Mononuclear cell (primary cell): ENCODE data around the gene BBX. TPM values are rescaled to one million over a fixed set of nuclear protein-coding genes. Genes with fewer than 3 reads are reported as not detected.
"Not testable (repeated sequence)": the region's sequence is repeated elsewhere in the genome, so short reads cannot be mapped to it uniquely, and the experiment has no call there.

ENCODE experiments used
- H3K27me3 ChIP-seq: 2 replicates; pipeline ENCODE4 v1.6.0; 2011; ENCODE audit warnings: low read length, control low read depth; ENCODE audit not compliant: insufficient read depth
- H3K4me1 ChIP-seq: 2 replicates; pipeline ENCODE4 v1.5.1; 2011; ENCODE audit warnings: mild to moderate bottlenecking, low read length, control low read depth; ENCODE audit not compliant: insufficient read depth
- H3K4me3 ChIP-seq: 2 replicates; pipeline ENCODE4 v1.5.1; 2011; ENCODE audit warnings: mild to moderate bottlenecking, low read length, moderate library complexity
- H3K9me3 ChIP-seq: 2 replicates; pipeline ENCODE4 v1.5.1; 2011; ENCODE audit warnings: low read depth, mild to moderate bottlenecking, control low read depth, low read length
- total RNA-seq: library from RNA; depleted of rRNA; stranded (reverse); fragments of >200 nt; gene quantifications from one replicate; pipeline ENCODE4 v1.2.3, GENCODE V29; 2012

The BBX gene
- total RNA-seq, 1 donor = 126 TPM

DNA sequence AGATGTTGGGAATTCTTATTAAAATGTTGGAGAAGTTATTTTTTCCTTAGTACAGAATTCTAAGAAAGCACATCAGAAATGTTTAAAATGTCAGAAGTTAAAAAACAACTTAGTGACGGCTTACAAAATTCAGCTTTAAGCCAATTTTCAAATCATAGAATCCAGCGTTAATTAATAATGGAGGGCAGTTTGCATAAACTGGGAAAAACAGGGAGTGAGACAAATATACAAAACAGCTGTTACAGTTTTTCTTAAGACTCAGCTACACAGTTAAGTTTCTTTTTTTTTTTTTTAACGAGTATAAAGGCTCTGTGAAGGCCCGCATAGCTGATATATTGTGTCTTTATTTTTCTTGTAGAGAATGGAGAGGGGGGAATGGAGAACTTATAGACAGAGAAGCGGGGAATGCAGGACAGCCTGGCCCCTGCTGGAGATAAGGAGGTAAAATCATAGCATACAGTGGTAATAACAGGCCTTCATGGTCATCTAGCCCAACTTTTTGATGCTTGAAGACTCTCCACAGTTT is 164.4 kb downstream of the BBX start:
- H3K27me3 ChIP-seq = no peaks in the 10 kb centered on the region
- no peaks in the 10 kb centered on the region for H3K9me3 ChIP-seq
- no peak overlapping the region for H3K4me3 ChIP-seq
- peaks cover 8% of the 10 kb centered on the region for H3K4me1 ChIP-seq

DNA sequence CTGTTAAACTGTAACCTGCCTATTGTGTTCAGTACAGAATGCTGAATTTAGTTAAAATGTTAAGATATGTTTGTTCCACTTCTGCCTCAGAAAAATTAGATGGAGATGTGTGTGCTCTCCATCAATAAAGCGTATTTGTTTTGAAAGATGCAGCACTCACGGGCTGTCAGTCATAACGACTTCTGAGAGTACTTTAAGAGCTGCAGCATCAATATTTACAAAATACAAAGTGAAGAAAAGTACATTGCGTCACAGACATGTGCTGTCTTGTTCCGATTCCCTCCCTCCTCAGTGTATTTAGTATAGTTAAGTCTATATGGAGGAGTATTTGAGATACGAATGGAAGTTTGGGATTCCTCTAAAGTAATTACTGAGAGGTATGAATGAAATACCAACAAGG is 166.6 kb downstream of the BBX start:
- no peaks in the 10 kb centered on the region for H3K27me3 ChIP-seq
- no peaks in the 10 kb centered on the region for H3K9me3 ChIP-seq
- H3K4me3 ChIP-seq = no peak overlapping the region
- peaks cover 6% of the 10 kb centered on the region for H3K4me1 ChIP-seq

DNA sequence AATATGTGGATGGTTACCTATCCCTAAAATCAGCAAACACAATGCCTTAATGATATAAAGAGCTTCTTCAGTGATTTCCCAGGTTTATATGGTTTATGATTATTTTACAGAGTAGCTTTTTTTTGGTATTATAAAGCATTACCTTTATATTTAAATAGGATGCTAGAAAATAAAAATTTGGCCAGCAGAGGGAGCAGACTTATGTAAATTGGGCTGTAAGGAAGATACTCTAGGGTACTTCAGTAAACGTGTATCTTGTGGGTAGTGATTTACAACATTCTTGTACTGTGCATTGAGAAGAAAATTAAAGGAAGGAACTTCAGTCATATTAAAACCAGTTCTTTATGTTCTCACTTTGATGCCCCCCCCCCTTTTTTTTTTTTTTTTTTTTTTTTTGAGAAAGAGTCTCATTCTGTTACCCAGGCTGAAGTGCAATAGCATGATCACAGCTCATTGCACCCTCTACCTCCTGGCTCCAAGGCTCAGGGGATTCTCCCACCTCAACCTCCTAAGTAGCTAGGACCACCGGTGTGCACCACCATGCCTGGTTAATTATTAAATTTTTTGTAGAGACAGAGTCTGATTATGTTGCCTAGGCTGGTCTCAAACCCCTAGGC is 167.9 kb downstream of the BBX start:
- H3K4me3 ChIP-seq = no peak overlapping the region
- H3K4me1 ChIP-seq = no peaks in the 10 kb centered on the region
- no peaks in the 10 kb centered on the region for H3K27me3 ChIP-seq
- no peaks in the 10 kb centered on the region for H3K9me3 ChIP-seq

DNA sequence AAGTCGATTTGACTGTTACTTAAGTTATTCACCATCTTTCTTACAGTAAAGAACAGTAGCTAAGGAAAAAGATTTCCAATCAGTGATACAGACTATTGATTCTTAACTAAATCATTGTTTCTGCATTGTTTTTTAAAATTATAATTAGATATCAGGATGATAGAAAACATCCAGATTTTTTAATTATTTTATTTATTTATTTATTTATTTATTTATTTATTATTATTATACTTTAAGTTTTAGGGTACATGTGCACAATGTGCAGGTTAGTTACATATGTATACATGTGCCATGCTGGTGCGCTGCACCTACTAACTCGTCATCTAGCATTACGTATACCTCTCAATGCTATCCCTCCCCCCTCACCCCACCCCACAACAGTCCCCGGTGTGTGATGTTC is 169.2 kb downstream of the BBX start:
- H3K4me3 ChIP-seq, H3K9me3 ChIP-seq: not testable (repeated sequence)

DNA sequence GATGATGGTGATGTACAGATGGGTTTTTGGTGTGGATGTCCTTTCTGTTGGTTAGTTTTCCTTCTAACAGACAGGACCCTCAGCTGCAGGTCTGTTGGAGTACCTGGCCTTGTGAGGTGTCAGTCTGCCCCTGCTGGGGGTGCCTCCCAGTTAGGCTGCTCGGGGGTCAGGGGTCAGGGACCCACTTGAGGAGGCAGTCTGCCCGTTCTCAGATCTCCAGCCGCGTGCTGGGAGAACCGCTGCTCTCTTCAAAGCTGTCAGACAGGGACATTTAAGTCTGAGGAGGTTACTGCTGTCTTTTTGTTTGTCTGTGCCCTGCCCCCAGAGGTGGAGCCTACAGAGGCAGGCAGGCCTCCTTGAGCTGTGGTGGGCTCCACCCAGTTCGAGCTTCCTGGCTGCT is 174.6 kb downstream of the BBX start:
- H3K9me3 ChIP-seq, H3K4me3 ChIP-seq, H3K4me1 ChIP-seq, H3K27me3 ChIP-seq: not testable (repeated sequence)

More for the DNA sequence above, 169.2 kb downstream of the BBX start:
- H3K27me3 ChIP-seq, H3K4me1 ChIP-seq: not testable (repeated sequence)

DNA sequence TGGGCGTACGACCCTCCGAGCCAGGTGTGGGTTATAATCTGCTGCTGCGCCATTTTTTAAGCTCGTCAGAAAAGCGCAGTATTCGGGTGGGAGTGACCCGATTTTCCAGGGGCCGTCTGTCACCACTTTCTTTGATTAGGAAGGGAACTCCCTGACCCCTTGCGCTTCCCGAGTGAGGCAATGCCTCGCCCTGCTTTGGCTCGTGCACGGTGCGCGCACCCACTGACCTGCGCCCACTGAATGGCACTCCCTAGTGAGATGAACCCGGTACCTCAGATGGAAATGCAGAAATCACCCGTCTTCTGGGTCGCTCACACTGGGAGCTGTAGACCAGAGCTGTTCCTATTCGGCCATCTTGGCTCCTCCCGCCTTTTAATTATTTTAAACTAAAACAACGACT is 175.1 kb downstream of the BBX start:
- not testable (repeated sequence) for H3K4me1 ChIP-seq, H3K9me3 ChIP-seq, H3K27me3 ChIP-seq
- peak overlapping the region; percentile 16 for H3K4me3 ChIP-seq

DNA sequence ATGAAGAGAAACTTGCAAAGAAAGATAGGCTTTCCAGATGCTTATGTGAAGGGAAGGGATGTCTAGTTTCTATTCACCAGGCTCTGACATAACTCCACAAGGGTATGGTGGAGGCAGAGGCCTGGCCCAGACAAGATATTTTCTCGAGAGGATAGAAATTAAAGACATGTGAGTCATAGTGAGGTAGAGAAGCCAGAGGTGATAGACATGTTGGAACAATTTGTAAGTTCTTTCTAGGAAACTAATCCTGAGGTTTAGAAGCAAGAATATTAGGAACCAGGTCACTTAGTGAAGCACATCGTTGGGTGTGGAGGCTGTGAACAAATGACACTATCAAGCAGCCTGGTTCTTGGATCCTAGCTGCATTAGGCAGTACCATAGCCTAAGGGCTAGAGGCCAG is 176.9 kb downstream of the BBX start:
- Histone ChIP-seq H3K4me1 (no peaks in the 10 kb centered on the region), H3K4me3 (no peak overlapping the region), H3K27me3 (no peaks in the 10 kb centered on the region), H3K9me3 (no peaks in the 10 kb centered on the region)

DNA sequence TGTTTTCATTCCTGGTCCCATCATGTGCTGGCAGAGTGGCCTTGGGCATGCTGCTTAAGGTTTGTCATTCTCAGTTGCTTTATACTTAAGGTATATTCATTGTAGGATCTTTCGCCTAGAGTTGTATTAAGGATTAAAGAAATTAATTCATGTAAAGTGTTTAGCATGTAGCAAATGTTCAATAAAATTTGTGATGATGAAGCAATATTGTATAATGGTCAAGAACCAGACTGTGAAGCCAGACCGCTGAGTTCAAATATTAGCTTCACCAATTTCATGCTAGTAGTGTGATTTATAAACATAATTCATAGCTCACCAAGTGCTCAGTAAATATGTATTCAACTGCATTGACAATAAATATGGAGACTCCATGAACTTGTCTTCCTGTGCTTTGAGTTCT is 178.5 kb downstream of the BBX start:
- H3K4me3 ChIP-seq = no peak overlapping the region
- H3K9me3 ChIP-seq = no peaks in the 10 kb centered on the region
- H3K4me1 ChIP-seq = no peaks in the 10 kb centered on the region
- H3K27me3 ChIP-seq = no peaks in the 10 kb centered on the region

DNA sequence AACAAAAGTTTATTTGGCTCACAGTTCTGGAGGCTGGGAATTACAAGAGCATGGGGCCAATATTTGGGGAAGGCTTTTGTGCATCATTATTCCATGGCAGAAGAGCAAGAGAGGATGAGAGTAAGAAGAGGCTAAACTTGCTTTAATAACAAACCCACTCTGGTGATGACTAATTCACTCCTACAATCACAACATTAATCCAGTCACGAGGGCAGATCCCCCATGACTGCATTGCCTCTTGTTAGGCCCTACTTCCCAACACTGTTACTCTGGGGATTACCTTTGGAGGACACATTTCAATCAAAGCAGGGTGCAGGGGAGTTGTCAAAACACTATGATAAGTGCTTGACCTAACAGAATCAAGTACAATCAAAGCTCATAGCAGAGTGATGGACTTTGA is 181.7 kb downstream of the BBX start:
- no peaks in the 10 kb centered on the region for H3K9me3 ChIP-seq
- H3K27me3 ChIP-seq = no peaks in the 10 kb centered on the region
- H3K4me3 ChIP-seq = no peak overlapping the region
- H3K4me1 ChIP-seq = no peaks in the 10 kb centered on the region

DNA sequence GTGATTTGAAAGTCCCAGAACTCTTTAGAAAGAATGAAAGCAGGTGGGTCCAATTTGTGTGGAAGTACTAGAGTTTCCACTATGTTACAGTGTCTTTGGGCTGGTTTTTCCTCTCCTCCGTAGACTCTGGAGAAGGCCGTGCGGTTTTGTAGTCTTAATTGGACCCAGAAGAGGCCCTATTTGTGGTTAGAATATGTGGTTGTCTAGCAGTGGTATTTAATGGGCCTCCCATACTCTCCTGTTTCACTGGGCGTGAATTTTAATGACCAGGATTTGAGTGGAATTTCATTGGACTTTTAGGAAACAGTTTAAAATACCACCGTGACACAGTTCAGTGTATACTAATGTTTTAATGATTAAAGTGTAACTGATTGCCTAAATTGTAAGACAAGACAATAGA is 182.3 kb downstream of the BBX start:
- H3K4me1 ChIP-seq = no peaks in the 10 kb centered on the region
- H3K27me3 ChIP-seq = no peaks in the 10 kb centered on the region
- H3K4me3 ChIP-seq = no peak overlapping the region
- H3K9me3 ChIP-seq = no peaks in the 10 kb centered on the region

DNA sequence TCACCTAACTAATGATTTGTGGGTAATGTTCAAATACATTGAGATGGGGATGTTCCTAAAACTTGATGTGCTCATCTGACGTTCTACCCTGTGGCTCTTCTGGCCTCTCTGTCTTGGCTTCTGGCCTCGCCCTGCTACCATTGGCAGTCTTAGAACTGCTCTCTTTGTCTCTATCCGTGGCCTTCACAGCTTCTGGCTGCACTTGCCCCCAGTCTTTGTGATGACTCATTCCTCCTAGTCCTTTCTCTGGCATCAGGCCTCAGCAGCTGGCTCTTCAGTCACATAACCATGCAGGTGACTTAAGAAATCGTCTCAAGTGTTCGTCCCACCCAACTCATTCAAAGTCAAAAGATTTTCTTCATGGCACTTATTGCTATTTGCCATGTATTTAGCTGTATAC is 188.1 kb downstream of the BBX start:
- Histone ChIP-seq H3K9me3 (no peaks in the 10 kb centered on the region), H3K4me3 (no peak overlapping the region), H3K27me3 (no peaks in the 10 kb centered on the region), H3K4me1 (no peaks in the 10 kb centered on the region)

DNA sequence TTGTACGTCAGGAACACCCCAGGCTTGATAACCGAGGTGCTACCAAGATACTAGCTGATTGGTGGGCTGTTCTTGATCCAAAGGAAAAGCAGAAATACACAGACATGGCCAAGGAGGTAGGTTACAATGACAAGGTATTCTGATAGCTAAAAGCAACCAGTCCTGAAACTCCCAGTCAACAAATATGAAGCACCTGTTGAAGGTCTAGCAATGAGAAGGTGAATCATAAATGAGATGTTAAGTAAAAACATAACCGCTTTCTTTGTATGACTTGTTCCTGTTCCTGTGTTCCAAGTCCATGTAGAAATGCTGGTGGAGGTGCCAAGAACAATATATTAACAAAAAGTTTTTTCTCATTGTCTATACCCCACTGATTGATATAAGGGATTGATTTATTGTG is 194.0 kb downstream of the BBX start:
- no peaks in the 10 kb centered on the region for H3K9me3 ChIP-seq
- no peak overlapping the region for H3K4me3 ChIP-seq
- no peaks in the 10 kb centered on the region for H3K27me3 ChIP-seq
- H3K4me1 ChIP-seq = peaks cover 4% of the 10 kb centered on the region

DNA sequence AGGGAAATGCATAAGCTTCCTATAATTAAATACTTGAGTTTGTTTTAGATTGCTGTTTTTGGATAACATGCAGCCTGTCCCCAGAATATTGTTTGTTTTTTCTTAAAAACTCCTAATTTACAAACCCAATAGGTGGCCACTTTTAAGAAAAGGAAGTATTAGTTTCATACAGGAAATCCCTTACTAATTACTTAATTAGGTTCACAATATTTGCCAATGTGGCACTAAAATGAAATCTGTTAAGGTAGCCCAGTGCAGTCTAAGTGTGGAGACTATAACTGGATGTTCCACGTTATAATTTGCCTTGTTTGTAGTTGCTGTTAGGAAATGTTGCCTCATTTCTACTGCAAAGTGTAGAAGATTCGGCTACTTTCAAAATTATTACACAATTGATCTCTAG is 195.8 kb downstream of the BBX start:
- no peaks in the 10 kb centered on the region for H3K9me3 ChIP-seq
- peaks cover 4% of the 10 kb centered on the region for H3K4me1 ChIP-seq
- H3K27me3 ChIP-seq = no peaks in the 10 kb centered on the region
- H3K4me3 ChIP-seq = no peak overlapping the region

DNA sequence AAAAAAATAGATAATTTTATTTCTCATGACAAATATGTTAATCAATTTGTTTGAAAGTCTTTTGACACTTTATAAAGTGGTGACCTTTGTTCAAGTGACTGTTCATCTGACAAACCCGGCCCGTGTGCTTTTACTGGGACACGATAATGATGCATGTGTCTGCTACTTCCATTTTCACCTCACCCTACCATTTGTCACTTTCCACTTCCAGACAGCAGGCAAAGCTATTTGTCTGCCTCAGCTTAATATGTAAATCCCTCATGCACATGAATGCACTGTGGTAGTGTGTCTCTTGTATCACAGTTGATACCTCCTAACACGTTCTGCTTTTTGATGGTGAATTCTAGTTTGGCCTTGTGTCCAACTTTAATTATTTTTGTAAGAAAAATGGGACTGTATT is 204.3 kb downstream of the BBX start:
- Histone ChIP-seq H3K9me3 (no peaks in the 10 kb centered on the region), H3K4me3 (no peak overlapping the region), H3K27me3 (no peaks in the 10 kb centered on the region), H3K4me1 (no peaks in the 10 kb centered on the region)

DNA sequence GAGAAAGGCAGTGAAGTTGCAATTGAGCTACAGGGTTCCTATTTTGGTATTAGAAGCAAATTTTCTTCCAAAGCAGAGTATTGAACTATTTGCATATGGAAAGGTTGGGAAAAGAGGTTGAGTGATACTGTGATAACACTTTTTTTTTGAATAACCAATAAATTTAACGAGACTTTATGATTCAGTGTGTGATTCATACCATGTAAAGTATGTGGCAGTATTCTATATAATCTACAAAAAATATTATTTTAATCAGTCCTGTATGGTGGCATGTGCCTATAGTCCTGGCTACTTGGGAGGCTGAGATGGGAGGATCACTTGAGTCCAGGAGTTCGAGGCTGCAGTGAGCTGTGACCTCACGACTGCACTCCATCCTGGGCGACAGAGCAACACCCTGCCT is 206.9 kb downstream of the BBX start:
- Histone ChIP-seq H3K4me1 (no peaks in the 10 kb centered on the region), H3K4me3 (no peak overlapping the region), H3K9me3 (no peaks in the 10 kb centered on the region), H3K27me3 (no peaks in the 10 kb centered on the region)

DNA sequence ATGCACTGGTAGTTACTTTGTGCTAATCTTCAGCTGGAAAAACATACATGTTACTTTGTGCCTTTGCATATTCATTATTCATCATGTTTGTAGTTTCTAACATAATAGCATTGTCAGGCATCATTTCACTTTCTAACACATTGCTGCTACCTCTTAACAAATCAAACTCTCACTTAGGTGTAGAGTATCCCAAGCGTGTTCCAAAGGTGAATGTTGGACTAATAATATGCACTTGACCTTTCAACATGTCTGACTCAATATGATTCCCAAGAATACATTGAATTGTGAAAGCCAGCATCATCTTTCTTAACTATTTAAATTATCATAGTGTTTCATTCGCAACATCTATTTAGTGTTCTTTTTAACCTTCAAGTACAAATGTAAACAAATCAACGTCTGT is 211.6 kb downstream of the BBX start:
- no peak overlapping the region for H3K4me3 ChIP-seq
- no peaks in the 10 kb centered on the region for H3K27me3 ChIP-seq
- H3K9me3 ChIP-seq = no peaks in the 10 kb centered on the region
- no peaks in the 10 kb centered on the region for H3K4me1 ChIP-seq
